ELF-1 (cell line): Measurements from ENCODE around the gene OR11H1.
"Not testable (repeated sequence)": the region's sequence is repeated elsewhere in the genome, so short reads cannot be mapped to it uniquely, and the experiment has no call there.

Source experiments
- DNase-seq: peaks from one replicate; pipeline ENCODE4 v3.0.0-alpha.2; 2016; ENCODE audit warnings: low read depth, low spot score

Gene OR11H1

GRCh38 chr22:15527892-15528291 lies at the start of gene OR11H1:
Gene OR11H1, plus strand, starts transcription at chr22:15528192. Its CDS starts 0 bp downstream, at chr22:15528192.
- not testable (repeated sequence) for DNase-seq

- DNase-seq, result not testable (repeated sequence)
Measured at GRCh38 chr22:15509967-15510366, 18.0 kb upstream of the OR11H1 start.

DNA sequence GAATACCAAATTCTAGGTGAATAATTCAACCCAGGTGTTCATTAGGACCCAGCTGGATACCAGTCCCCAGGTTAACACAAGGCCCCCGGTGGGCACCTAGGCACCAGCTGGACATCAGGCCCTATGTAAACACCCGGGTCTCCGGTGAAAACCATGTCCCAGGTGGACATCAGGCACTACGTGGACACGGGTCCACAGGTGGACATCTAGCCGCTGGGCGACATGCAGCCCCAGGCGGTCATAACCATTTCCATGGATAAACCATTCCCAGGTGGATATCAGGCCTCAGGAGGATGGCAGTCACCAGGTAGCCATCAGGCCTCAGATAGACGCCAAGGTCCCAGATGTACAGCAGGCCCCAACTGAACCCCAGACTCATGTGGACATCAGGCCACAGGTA lies 12.1 kb upstream of the OR11H1 start:
- DNase-seq, result not testable (repeated sequence)

DNA sequence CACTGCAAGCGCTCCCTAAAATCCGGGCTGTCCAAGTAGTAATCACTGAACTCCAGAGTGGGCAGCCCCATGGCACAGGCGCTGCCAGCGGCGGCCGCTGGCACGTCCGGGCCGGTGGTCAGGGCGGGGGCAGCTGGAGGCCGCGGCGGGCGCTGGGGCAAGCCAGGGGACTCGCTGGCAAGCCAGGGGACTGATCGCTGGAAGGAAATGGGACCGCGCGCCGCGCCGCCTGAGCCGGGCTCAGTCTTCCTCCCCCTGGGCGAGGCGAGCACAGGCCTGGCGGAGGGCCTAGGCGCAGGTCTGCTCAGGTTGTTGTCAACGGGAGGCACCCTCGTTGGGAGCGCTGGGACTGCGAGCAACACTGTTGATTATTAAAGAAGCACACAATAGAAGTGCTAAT lies 25.8 kb downstream of the OR11H1 start:
- DNase-seq, result not testable (repeated sequence)

DNA sequence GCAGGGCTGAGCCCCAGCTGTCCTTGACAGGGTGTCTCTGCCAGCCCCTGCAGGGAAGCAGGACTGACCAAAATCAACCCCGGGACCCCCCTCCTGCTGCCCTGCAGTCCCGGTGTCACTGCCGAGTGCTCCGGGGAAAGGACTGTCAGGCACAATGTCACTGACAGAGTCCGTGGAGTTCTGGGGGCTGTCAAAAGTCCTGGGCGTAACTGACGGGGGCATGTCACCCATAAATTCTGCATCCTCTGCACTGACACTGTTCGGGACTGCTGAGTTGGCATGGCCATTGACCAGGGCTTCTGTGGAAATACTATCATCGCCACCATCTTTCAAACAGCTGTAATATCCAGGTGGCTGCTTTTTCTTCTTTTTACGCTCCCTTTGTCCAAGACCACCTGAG lies 35.5 kb downstream of the OR11H1 start:
- not testable (repeated sequence) for DNase-seq

- DNase-seq, result not testable (repeated sequence)
Measured at GRCh38 chr22:15565063-15565462, 37.1 kb downstream of the OR11H1 start.
